GM19099 (cell line): ENCODE data around the gene DRC1.

Source experiments
- POLR2A ChIP-seq: IDR thresholded peaks from 3 replicates; pipeline ENCODE4 v1.6.1; 2011; ENCODE audit warnings: low read depth; ENCODE audit not compliant: insufficient read length; ENCODE audit errors: extremely low read depth

Gene DRC1

DNA sequence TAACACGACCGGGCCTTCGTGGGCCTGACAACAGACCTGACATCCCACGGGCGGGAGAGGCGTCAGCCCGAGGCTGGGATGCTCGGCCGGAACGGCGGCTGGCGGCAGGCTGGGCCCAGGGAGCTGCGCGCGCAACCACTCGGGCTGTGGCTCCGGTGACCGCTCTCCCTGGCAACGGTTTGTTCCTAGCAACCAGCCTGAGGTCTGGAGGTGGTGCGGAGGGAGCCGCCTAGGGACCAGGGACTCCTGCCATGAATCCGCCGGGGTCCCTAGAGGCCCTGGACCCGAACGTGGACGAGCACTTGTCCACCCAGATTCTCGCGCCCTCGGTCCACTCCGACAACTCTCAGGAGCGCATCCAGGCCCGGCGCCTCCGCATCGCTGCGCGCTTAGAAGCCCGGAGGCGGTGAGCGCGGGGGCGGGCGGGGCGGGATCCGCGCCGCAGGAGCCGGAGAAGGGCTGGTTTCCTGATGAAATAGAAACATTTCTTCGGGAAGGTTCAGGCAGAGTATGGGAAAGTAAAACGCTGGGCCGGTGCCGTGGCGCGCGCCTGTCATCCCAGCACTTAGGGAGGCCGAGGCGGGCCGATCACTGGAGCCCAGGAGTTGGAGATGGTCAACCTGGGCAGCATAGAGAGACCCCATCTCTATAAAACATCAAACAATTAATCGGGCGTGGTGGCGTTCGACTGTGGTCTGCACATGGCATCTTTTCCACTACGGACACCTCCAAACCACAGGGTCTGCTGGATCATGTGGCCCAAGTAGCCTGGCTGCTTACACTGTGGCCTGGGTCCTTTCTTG lies at the start of gene DRC1:
Gene DRC1 (plus strand): TSS at position 182 of the 803 bp plus-strand sequence. CDS start 70 bp downstream, at position 252.
- no peak for TF ChIP-seq POLR2A

DNA sequence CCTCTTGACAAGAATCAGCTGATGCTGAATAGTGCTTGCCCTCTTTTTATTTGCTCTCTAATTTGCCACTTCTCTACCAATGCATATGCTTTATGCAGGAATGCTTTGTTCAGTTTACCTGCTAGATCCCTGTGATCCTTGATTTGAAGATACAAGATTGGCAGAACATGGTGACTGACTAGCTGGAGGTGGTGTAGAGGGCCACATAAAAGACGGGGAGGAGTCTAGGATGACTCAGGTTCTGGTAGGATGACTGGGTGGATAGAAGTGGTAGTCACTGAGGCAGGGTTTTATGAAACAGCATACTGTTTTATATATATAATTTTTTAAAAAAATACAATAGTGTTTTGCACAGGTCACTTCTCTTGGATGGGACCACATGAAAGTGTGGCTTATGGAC lies 48.8 kb upstream of the DRC1 start:
- no peak for TF ChIP-seq POLR2A

DNA sequence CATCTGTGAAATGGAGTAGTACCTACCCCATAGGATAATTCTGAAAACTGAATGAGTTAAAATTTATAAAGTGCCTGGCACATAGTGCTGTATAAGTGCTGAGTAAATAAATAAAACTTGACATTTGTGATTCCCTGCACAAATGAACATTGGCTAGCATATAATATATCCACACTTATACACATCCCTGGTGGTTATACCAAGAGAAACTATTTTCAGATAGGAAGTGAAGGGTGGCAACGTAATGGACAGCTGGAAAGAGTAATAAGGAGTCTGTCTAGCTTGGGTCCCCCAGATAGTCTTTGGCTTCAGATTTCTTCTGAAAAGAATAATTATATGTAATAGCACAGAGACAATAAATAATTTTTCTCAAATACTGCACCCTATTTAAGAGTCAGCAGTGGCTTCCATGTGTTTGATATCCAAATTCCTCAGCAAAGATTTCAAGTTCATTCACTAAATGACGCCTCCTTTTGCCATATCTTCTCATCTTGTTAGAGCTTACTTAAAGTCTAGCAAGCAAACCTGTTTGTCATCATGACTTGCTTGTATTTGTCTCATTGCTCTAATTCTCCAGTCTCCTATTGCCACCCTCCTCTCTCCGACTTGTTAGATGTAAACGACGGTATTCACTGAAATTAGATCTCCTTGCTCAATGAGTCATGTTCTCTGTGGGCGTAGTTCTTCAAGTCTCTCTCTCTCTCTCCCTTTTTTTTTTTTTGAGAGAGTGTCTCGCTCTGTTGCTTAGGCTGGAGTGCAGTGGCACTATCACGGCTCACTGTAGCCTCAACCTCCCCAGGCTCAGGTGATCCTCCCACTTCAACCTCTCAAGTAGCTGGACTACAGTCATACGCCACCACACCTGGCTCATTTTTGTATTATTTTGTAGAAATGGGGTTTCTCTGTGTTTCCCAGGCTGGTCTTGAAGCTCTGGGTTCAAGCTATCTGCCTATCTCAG lies 46.4 kb upstream of the DRC1 start:
- TF ChIP-seq POLR2A, result no peak

DNA sequence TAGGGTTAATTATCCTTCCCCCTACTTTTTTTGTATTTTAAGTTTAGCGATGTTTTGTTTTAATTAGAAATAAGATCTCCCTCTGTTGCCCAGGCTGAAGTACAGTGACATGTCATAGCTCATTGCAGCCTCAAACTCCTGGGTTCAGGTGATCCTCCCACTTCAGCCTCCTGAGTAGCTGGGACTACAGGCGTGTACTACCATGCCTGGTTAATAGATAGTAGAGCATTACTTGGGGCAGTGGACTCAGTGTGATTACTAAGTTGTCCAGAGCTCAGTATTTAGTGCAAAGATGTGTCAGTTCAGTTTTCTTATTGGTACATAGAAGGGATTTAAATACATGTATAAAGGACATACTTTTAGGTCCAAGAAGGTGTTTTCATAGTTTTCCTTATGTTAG lies 45.6 kb upstream of the DRC1 start:
- TF ChIP-seq POLR2A, result no peak

DNA sequence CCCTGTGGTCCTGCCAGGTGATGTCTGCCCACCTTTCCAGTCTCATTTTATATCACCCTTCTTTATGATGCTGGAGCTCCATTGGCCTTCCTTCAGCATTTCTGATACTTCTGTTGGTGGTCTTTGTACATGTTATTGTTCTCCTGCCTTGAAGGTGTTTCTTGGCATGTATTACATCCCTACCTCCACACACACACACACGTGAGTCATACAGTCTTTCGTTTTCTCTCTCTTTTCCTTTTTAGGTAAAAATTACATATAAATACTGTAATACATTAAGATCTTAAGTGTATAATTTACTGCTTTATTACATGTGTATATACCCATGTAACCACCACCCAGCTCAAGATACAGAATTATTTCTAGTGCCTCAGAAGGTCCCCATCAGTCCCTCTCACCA lies 44.9 kb upstream of the DRC1 start:
- TF ChIP-seq POLR2A, result no peak

DNA sequence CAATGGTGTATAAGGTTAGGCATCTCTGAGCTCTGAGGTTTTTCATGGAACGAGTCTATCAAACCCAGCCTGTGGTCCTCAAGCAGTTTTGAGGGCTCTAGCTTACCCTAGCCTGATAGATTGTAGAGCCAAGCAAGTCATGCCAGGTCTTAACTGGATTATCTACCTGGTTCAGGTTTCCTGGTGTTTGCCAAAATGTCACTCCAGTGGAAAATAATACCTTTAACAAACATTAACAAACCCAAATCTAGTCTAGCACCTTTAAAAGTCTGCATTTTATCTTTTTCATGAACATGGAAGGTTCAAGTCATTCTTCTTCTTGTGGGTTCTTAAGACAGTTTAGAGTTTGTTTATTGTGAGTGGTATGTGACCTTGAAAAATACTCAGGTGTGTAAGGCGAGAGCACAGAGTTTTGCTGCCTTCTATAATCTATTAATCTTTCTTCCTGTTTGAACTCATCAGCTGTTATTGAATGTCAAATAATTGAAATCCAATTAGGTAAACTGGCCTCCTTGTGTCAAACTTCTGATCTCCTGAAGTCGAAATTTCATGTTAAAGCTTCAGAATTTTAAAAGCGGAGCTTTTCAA lies 41.7 kb upstream of the DRC1 start:
- TF ChIP-seq POLR2A, result no peak

DNA sequence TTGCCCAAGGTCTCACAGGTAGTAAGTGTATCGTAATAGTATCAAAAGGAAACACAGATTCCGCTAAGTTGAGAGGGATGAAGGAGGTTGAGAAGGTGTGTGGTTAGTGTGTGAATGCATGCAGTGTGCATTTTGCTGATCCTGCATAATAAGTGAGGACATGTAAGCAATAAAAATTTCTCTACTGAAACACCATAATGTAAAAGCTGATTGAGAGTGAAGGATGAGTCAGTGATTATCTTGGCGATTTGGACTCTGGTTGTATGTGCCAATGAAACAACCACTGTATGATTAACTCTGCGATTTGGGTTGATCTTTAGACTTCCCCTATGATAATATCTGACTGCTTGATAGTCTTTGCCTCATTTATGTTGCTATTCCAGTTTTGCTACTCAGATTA lies 38.4 kb upstream of the DRC1 start:
- TF ChIP-seq POLR2A, result no peak

DNA sequence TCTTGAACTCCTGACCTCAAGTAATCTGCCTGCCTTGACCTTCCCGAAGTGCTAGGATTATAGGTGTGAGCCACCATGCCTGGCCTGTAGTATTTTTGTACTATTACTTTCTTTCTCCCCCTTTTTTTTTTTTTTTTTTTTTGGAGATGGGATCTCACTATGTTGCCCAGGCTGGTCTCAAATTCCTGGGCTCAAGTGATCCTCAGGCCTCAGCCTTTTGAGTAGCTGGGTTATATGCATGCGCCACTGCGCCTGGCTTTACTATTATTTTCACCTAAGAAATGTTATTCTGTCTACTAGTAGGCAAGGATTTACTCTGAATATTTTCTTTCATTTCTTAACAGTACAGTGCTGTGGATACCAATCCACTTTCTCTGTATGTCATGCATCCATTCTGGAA lies 37.8 kb upstream of the DRC1 start:
- no peak for TF ChIP-seq POLR2A

DNA sequence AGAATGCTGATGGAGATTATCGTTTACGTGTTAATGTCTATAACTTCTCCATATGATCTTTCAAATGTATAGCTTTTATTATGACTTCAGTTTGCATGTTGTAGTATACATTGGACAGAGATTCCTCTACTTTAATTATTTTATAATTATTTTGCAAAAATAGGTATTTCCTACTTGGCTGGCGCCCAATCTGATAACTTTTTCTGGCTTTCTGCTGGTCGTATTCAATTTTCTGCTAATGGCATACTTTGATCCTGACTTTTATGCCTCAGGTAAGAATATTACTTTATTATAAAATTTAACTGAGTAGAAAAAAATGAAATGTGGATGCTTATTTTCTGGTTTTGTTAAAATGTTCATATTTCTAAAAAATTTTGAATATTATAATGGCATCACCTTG lies 37.1 kb upstream of the DRC1 start:
- TF ChIP-seq POLR2A, result no peak

DNA sequence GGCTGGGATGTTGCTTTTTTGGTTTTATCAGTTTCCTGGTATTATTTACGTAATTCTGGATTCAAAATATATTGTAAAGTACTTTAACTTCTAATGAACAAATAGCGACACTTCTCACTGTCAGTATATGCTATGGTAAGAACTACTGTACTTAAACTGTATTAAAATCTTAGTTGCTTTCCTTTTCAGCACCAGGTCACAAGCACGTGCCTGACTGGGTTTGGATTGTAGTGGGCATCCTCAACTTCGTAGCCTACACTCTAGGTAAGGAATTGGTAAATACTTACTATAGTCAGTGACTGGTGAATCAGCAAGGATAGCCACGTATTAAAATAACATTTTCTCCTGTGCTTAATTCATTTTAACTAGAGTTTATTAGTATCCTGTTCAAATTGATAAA lies 34.8 kb upstream of the DRC1 start:
- no peak for TF ChIP-seq POLR2A

DNA sequence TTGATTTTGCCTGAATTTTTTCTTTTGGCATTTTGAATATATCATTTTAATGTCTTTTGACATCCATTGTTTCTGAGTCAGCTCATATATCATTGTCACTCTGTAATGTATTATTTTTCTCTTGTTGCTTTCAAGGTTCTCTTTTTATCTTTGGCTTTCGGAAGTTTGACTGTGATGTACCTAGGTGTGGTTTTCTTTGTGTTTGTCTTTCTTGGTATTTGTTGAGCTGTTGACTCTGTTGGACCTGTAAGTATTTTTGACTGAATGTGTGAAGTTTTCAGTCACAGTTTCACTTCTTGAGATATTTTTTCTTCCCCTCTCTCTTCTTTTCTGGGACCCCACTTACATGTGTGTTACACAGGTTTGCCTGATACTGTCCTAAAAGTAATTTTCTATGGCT lies 24.9 kb upstream of the DRC1 start:
- TF ChIP-seq POLR2A, result no peak

DNA sequence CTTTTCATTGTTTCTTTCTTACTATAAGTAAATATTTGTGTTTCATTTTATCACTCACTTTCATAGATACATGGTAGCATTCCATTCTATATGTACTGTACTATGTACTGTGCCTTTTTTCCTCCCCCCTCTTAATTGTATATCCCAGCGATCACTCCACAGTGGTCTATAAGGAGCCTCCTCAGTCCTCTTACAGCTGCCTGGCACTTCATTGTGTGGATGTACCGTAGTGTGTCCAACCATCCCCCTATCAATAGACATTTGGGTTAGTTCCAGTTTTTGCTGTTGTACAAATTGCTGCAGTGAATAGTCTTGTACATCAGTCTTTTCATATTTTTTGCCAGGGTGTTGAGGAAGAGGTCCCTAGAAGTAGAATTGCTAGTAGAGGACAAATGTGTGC lies 21.4 kb upstream of the DRC1 start:
- TF ChIP-seq POLR2A, result no peak

DNA sequence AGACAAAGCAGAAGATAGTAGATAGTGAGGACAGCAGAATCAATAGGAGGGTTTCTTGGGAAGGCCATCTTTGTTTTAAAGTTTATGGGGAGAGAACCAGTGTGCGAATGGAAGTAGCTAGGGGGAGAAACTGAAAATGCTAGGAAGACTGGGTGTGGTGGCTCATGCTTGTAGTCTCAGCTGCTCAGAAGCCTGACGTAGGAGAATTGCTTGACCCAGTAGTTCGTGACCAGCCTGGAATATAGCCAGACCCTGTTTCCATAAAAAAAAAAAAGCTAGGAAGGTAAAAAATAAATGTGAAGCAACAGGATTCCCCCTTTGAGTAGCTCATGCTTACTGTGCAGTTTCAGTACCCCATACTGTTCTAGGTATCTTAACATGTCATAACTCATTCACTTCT lies 19.2 kb upstream of the DRC1 start:
- no peak for TF ChIP-seq POLR2A

DNA sequence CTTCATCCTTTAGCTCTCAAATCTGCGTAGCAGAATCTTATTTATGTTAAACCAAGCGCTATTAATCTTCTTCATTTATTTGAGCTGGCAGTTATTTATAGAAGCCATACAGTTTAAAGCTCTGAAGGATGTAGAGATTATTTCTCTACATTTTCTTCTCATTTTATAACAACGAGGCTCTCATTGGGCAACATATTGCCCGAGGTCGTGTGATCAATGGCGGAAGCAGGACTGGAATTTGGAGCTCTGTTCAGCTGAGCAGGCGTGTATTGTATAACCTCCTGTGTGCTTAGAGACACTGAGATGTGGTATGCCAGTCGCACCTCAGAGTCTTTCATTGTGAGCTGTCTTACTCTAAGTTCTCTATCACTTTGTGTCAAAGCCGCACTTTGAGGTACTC lies 17.5 kb upstream of the DRC1 start:
- no peak for TF ChIP-seq POLR2A

DNA sequence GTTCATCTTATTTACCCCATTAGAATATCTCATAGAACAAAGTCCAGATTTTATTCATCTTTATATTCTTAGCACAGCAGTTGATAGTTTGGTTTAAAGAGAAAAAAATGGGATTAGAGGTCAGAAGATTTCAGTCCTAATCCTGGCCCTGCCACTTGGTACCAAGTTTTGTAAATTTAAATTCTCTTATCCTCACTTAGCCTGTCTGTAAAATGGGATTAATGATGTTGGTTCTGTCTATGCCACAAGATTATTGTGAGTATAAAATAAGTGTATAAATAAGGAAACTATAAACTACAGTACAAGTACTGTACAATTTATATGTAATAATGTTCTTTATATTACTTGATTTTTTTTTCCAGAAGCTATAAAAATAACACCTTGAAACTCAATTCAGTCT lies 17.1 kb upstream of the DRC1 start:
- TF ChIP-seq POLR2A, result no peak
